Measurements from ENCODE around the gene D2HGDH.

DNA sequence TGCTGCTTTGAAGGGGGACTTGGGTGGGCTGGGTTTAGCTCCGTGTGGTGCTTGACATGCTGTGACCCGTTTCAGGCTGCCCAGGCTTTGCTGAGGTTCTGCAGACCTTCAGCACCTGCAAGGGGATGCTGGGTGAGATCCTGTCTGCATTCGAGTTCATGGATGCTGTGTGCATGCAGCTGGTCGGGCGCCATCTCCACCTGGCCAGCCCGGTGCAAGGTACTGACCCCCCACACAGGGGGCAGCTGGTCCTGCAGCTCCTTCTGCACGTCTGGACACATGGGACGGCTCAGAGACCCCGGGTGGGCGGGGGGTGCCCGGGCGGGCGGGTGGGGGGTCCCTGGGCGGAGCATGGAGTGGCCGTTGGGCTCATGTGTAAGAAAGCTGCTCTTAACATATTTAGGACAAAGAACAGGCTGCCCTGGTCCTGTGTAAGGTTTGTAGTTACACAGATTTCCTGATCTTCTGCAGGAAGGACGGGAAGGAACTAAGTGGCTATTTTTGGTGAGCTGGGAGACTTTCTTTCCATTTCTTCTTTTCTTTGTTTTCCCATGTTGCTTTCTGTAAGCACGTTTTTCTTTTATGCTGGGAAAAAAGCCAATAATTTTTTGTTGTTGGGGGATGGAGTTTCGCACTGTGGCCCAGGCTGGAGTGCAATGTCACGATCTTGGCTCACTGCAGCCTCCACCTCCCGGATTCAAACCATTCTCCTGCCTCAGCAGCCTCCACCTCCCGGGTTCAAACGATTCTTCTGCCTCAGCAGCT is 15.8 kb downstream of the D2HGDH start:
- TF ChIP-seq CTCF (IDR thresholded peaks at IDR 0.05; ENCODE audit: low read depth, low read length, poor library complexity, severe bottlenecking) (no peak), EZH2phosphoT487 (IDR thresholded peaks at IDR 0.05; ENCODE audit: borderline replicate concordance, low read length) (no peak)

Measured in DOHH2 (cell line).